Measurements from ENCODE around the gene PTPRR.

Gene PTPRR

GRCh38 chr12:70787612-70788011, 132.9 kb downstream of the PTPRR start:
- no peak for TF ChIP-seq CTCF (conservative IDR thresholded peaks at IDR 0.05; ENCODE audit: control insufficient read depth, insufficient read depth, low read depth, low read length)
- no peak for DNase-seq (ENCODE audit: low read depth)
- no peak overlapping the region for H3K4me3 ChIP-seq (ENCODE audit: control insufficient read depth, low read depth, low read length)

- H3K4me3 ChIP-seq (ENCODE audit: control insufficient read depth, low read depth, low read length) = no peak overlapping the region
- no peak for TF ChIP-seq CTCF (conservative IDR thresholded peaks at IDR 0.05; ENCODE audit: control insufficient read depth, insufficient read depth, low read depth, low read length)
- DNase-seq (ENCODE audit: low read depth) = no peak
These were observed 134.6 kb downstream of the PTPRR start for GRCh38 chr12:70785896-70786295.

- DNase-seq (ENCODE audit: low read depth) = no peak
- no peak for TF ChIP-seq CTCF (conservative IDR thresholded peaks at IDR 0.05; ENCODE audit: control insufficient read depth, insufficient read depth, low read depth, low read length)
- no peak overlapping the region for H3K4me3 ChIP-seq (ENCODE audit: control insufficient read depth, low read depth, low read length)
These were observed 136.4 kb downstream of the PTPRR start for GRCh38 chr12:70784042-70784668.

GRCh38 chr12:70783455-70783854, 137.1 kb downstream of the PTPRR start:
- no peak for TF ChIP-seq CTCF (conservative IDR thresholded peaks at IDR 0.05; ENCODE audit: control insufficient read depth, insufficient read depth, low read depth, low read length)

GRCh38 chr12:70779250-70779649, 141.3 kb downstream of the PTPRR start:
- H3K4me3 ChIP-seq (ENCODE audit: control insufficient read depth, low read depth, low read length) = no peak overlapping the region
- no peak for TF ChIP-seq CTCF (conservative IDR thresholded peaks at IDR 0.05; ENCODE audit: control insufficient read depth, insufficient read depth, low read depth, low read length)

More at GRCh38 chr12:70783455-70783854, 137.1 kb downstream of the PTPRR start:
- H3K4me3 ChIP-seq (ENCODE audit: control insufficient read depth, low read depth, low read length) = no peak overlapping the region
- no peak for DNase-seq (ENCODE audit: low read depth)

GRCh38 chr12:70774055-70774454, 146.5 kb downstream of the PTPRR start:
- no peak for TF ChIP-seq CTCF (conservative IDR thresholded peaks at IDR 0.05; ENCODE audit: control insufficient read depth, insufficient read depth, low read depth, low read length)
- no peak overlapping the region for H3K4me3 ChIP-seq (ENCODE audit: control insufficient read depth, low read depth, low read length)
- DNase-seq (ENCODE audit: low read depth) = peak; percentile 94

More at GRCh38 chr12:70779250-70779649, 141.3 kb downstream of the PTPRR start:
- DNase-seq (ENCODE audit: low read depth) = no peak

- TF ChIP-seq CTCF (conservative IDR thresholded peaks at IDR 0.05; ENCODE audit: control insufficient read depth, insufficient read depth, low read depth, low read length) = no peak
These were observed 147.7 kb downstream of the PTPRR start for GRCh38 chr12:70772836-70773235.

More at GRCh38 chr12:70772836-70773235, 147.7 kb downstream of the PTPRR start:
- no peak overlapping the region for H3K4me3 ChIP-seq (ENCODE audit: control insufficient read depth, low read depth, low read length)
- DNase-seq (ENCODE audit: low read depth) = peak; percentile 34

All from fibroblast of mammary gland (primary cell).